GM19455 (cell line): ENCODE results near the gene C20orf173.
A peak's percentile ranks its signal among the peaks of the same experiment; 100 is the strongest.

ENCODE experiments used
- ATAC-seq: cut with Tn5 transposase; IDR thresholded peaks from one replicate; pipeline ENCODE4 v1.9.1; 2021; ENCODE audit not compliant: unreplicated experiment

The C20orf173 gene

GRCh38 chr20:35508493-35509218 is 20.8 kb downstream of the C20orf173 start:
- no peak for ATAC-seq

- no peak for ATAC-seq
These were observed 22.4 kb downstream of the C20orf173 start for GRCh38 chr20:35506872-35507638.

GRCh38 chr20:35506179-35506578 is 23.3 kb downstream of the C20orf173 start:
- no peak for ATAC-seq

GRCh38 chr20:35504751-35505150 is 24.7 kb downstream of the C20orf173 start:
- no peak for ATAC-seq

- ATAC-seq = no peak
These were observed 25.5 kb downstream of the C20orf173 start for GRCh38 chr20:35503841-35504561.

DNA sequence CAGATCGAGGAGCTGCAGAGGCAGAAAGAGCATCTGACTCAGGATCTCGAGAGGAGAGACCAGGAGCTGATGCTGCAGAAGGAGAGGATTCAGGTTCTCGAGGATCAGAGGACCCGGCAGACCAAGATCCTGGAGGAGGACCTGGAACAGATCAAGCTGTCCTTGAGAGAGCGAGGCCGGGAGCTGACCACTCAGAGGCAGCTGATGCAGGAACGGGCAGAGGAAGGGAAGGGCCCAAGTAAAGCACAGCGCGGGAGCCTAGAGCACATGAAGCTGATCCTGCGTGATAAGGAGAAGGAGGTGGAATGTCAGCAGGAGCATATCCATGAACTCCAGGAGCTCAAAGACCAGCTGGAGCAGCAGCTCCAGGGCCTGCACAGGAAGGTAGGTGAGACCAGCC is 26.2 kb downstream of the C20orf173 start:
- ATAC-seq = no peak

- peak; percentile 63 for ATAC-seq
These were observed 27.1 kb downstream of the C20orf173 start for GRCh38 chr20:35502352-35502751.

DNA sequence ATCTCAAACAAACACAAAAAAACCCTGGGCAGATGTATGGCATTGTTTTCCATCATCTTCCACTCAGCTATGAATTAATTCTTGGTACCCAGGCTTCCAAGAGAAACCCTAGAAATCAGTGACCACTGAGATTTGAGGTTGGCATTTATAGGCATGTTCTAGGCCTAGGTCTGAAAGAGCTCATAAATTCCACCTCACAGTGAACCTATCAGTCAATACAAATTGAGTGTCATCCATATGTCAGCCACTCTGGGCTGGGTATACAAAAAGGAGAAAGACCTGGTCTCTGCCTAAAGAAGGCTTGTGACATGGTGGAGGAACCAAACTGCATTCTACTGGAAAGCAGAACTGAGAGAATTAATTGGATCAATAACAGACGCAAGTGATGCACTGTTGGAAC is 30.2 kb downstream of the C20orf173 start:
- no peak for ATAC-seq

- no peak for ATAC-seq
These were observed 31.7 kb downstream of the C20orf173 start for GRCh38 chr20:35497780-35498189.

DNA sequence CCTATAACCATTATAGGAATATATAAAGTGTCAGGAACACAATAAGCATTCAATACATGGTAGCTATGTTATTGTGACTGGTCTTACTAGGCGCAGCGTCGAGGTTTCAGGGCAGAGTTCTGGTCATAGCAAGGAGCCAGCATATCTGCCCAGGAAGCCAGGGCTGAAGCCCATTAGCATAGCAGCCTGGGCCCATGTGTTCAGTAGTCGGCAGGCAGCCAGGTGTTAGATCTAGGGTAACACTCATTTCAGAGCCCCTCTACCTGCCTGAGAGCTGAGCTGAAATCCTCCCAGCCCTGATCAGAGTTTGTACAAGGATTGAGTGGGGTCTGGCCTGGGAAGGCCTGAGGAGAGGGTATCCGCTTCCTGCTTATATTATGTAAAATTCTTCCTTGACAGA is 32.1 kb downstream of the C20orf173 start:
- no peak for ATAC-seq

DNA sequence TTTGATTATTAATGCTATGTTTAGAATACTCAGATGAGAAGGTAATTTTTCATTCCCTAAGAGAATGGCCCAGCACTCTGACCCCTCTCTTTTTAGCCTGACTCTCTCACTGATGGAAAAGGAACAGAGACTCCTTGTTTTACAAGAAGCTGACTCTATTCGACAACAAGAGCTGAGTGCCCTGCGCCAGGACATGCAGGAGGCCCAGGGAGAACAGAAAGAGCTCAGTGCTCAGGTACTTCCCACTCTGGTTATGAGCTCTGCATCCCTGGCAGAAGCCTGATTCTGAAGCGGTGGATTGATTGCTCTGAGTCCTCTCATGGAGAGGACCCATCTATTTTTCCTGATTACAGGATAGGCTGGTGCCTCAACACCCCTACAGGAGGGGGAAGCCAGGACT is 33.0 kb downstream of the C20orf173 start:
- ATAC-seq = no peak

DNA sequence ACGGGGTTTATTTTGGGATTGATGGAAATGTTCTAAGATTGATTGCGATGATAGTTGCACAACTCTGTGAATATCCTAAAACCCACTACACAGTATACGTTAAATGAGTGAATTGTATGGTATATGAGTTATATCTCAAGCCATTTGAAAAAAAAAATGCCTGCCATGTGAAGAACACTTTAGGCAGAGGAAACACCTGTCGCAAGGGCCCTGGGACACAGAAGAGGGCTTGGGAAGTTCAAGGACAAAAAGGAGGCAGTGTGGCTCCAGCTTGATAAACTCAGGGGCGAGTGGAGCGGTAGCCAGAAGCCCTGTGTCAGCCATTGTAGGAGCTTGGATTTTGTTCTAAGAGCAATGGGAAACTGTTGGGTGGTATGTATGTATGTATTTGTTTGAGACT is 37.1 kb downstream of the C20orf173 start:
- ATAC-seq = no peak

DNA sequence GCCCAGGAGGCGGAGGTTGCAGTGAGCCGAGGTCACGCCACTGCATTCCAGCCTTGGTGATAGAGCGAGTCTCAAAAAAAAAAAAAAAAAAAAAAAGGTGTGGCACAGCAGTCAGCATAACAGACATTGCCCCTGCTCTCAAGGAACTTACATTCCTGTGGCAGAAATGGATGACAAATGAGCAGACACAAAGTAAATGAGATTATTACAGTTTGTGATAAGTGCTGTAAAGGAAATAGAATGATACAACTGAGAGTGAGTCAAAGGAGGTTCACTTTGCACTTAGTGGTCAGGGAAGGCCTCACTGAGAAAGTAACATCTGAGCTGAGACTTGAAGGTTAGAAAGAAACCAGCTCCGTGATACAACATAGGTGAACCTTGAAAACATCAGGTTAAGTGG is 37.6 kb downstream of the C20orf173 start:
- no peak for ATAC-seq

DNA sequence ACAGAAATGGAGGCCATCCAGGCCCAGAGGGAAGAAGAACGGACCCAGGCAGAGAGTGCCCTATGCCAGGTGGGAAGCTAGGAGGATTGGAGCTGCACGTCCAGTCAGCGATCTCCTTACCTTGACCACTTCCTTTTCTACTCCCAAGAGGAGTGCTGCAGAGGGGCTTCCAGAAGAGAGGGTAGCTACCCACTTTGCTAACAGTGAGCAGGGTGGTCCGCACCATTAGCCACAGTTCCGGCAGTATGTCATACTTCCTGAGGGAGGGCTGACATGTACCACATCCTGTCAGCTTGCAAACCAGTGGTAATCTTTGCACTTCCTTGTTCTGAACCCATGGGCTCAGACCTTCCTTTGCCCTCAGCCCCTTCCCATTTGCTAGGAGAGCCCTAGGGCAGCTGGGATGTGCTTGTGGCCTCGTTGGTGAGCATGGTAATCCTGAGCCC is 38.7 kb downstream of the C20orf173 start:
- peak; percentile 85 for ATAC-seq

DNA sequence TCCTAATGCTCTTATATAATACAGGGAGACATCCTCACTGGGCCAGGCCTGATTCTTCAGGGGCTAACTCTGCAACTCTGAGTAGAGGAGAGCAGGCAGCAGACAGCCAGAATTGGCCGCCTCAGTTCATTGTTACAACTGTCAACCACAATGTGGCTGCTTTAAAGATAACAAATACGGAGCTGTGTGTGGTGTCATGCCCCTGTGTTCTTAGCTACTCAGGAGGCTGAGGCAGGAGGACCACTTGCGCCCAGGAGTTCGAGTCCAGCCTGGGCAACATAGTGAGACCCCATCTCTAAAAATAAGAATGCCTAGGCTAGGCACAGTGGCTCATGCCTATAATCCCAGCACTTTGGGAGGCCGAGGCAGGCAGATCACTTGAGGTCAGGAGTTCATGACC is 39.7 kb downstream of the C20orf173 start:
- no peak for ATAC-seq

GRCh38 chr20:35487479-35487878 is 42.0 kb downstream of the C20orf173 start:
- no peak for ATAC-seq

DNA sequence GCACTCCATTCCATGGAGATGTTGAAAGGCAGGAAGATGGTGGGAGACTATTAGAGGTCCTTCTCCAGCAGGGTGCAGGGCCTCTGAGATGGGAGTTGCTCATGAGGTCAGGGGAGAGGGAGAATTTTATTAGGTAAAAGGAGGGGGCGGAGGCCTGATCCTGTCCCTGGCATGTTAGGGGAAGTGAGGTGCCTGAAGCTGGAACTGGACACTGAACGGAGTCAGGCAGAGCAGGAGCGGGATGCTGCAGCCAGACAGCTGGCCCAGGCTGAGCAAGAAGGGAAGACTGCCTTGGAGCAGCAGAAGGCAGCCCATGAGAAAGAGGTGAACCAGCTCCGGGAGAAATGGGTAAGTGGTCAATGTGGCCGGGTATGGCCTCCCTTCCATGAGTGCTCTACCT is 49.7 kb downstream of the C20orf173 start:
- ATAC-seq = no peak

- ATAC-seq = no peak
These were observed 50.5 kb downstream of the C20orf173 start for GRCh38 chr20:35478804-35479472.
